IMR-90 (cell line): ENCODE results near the gene UGT1A4.

ENCODE experiments used
- CEBPB ChIP-seq: IDR thresholded peaks from 2 replicates; pipeline ENCODE4 v1.6.1; 2012; ENCODE audit warnings: low read depth, low read length, improper control_type of control experiment
- CHD1 ChIP-seq: IDR thresholded peaks from 2 replicates; pipeline ENCODE4 v1.6.1; 2012; ENCODE audit warnings: low read depth, low read length, improper control_type of control experiment
- CTCF ChIP-seq: conservative IDR thresholded peaks from 2 replicates; pipeline ENCODE4 v1.5.1; 2012; ENCODE audit warnings: mild to moderate bottlenecking, low read depth, low read length, improper control_type of control experiment
- MAFK ChIP-seq: IDR thresholded peaks from 2 replicates; pipeline ENCODE4 v1.6.1; 2012; ENCODE audit warnings: low read depth, low read length, improper control_type of control experiment
- MXI1 ChIP-seq: IDR thresholded peaks from 2 replicates; pipeline ENCODE4 v1.6.1; 2012; ENCODE audit warnings: low read depth, mild to moderate bottlenecking, low read length, moderate library complexity, borderline replicate concordance
- NFE2L2 ChIP-seq: fragments of 150-350 bp; IDR thresholded peaks from 2 replicates; pipeline ENCODE4 v1.6.1; 2016; ENCODE audit warnings: low read depth, mild to moderate bottlenecking, low read length
- RAD21 ChIP-seq: IDR thresholded peaks from 2 replicates; pipeline ENCODE4 v1.6.1; 2012; ENCODE audit warnings: low read length, improper control_type of control experiment
- SMC3 ChIP-seq: fragments of 150-350 bp; IDR thresholded peaks from 2 replicates; pipeline ENCODE4 v1.6.1; 2016; ENCODE audit warnings: low read depth, mild to moderate bottlenecking, antibody characterized with exemption, low read length, moderate library complexity

- no peak for TF ChIP-seq CTCF
- TF ChIP-seq RAD21 = no peak
- no peak for TF ChIP-seq CHD1
- no peak for TF ChIP-seq MXI1
- TF ChIP-seq CEBPB = no peak
- TF ChIP-seq NFE2L2 = no peak
- no peak for TF ChIP-seq SMC3
- TF ChIP-seq MAFK = no peak
Measured at GRCh38 chr2:233769260-233769659, 50.7 kb downstream of the UGT1A4 start.
